Measurements from ENCODE around the gene TRPM4.
"Not testable (repeated sequence)": the region's sequence is repeated elsewhere in the genome, so short reads cannot be mapped to it uniquely, and the experiment has no call there.

GRCh38 chr19:49182010-49182847 lies 24.6 kb downstream of the TRPM4 start:
- not testable (repeated sequence) for TF ChIP-seq ZNF384 (IDR thresholded peaks at IDR 0.05); HDGF (IDR thresholded peaks at IDR 0.05; ENCODE audit: borderline replicate concordance); CTBP1 (IDR thresholded peaks at IDR 0.05; ENCODE audit: borderline replicate concordance); FOXM1 (IDR thresholded peaks at IDR 0.05; ENCODE audit: borderline replicate concordance); SP1 (IDR thresholded peaks at IDR 0.05); PKNOX1 (IDR thresholded peaks at IDR 0.05); FOXA1 (IDR thresholded peaks at IDR 0.05); L3MBTL2 (conservative IDR thresholded peaks at IDR 0.05); TARDBP (IDR thresholded peaks at IDR 0.05); BHLHE40 (IDR thresholded peaks at IDR 0.05; ENCODE audit: borderline replicate concordance)

All from HEK293T (cell line).